Hematopoietic multipotent progenitor cell treated with erythropoietin and hydrocortisone succinate and interleukin-3 and kit ligand, for 17 days (in vitro differentiated cells): ENCODE results near the gene LATS2.
"Not testable (repeated sequence)": the region's sequence is repeated elsewhere in the genome, so short reads cannot be mapped to it uniquely, and the experiment has no call there.

Experiments used
- DNase-seq: peaks from one replicate; pipeline ENCODE4 v3.0.0-alpha.2; 2015; ENCODE audit warnings: low spot score

The LATS2 gene

DNA sequence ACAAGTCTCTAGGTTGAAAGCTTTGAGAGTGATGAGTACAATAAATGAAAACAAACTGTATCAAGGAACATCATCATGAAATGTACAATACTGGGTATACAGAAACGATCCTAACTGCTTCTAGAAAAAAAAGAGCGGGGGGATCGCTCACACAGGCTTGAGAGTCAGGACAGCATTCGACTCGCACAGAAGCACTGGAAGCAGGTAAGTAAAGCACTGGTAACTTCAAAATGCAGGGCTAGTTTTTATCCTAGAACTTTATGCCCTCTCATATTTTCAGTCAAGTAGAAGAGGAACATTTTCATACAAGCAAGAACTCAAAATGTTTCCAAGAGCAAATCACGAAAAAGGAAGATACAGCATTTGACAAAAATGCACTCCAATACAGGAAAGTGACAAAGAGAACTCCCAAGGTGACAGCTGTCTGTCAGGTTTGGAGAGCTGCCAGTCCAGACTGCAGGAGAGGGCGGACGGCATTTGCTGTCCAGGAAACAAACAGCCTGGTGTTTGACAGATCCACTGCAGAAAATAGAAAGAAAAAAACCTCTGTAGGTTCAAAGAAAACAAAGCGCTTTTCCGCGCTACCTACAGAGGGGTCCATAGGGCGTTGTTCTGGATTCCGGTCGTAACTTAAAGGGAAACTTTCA, 100.6 kb downstream of the LATS2 start:
- DNase-seq, result no peak

DNA sequence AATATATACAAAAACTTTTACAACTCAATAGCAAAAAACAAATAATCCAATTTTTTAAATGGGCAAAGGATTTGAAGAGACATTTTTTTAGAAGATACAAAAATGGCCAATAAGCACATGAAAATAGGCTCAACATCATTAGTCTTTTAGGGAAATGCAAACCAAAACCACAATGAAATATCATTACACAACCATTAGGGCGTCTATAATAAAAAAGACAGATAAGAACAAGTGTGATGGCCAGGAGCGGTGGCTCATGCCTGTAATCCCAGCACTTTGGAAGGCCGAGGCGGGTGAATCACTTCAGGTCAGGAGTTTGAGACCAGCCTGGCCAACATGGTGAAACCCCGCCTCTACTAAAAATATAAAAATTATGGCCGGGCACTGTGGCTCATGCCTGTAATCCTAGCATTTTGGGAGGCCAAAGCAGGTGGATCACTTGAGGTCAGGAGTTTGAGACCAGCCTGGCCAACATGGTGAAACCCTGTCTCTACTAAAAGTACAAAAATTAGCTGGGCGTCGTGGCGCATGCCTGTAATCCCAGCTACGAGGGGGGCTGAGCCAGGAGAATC, 104.3 kb downstream of the LATS2 start:
- DNase-seq, result not testable (repeated sequence)

DNA sequence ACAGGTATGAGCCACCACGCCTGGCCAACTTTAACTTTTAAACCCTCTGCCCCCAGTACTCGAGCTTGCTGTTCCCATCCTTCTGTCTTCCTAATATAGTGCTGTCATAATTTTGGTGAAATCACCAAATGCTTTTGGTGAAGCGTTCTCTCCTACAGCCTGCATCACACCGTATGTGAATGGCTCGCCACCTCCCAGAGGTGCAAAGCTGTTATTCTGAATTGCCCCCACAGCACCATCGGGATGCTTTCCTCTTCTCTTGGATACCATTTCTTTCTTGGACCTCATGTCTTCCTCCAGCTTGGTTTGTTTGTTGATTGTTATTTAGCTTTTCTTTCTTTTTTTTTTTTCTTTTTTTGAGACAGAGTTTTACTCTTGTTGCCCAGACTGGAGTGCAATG, 105.9 kb downstream of the LATS2 start:
- DNase-seq, result no peak

DNA sequence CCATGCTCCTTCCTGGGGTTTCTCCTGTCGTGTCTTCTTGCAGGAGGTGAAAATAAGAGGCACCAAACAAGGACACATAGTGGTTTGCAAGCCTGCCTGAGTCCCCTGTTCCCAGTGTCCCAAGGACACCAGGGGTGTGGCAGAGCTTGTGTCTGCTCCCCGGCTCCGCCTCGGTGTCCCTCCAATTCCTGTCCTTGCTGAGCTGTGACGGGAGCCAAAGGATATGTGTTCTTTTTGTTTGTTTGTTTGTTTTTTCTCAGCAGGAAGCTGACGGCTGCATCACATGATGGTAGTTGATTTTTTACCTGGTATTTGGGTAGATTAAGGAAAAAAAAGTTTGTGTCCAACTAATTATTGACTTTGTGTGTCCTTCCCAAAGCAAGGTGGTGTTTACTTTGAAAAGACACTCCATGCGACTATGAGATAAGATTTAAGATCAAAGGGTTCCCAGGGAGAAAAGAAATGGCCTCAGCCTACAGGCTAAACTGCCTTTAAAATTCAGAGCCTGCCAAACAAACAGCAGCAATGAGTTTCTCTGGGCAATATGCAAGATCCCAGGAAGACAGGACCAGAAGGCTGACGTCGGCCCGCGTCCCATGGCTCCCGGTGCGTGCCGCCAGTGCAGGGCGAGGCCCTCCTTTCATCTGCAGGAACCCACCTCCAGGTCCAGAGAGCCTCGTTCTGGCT, 108.0 kb downstream of the LATS2 start:
- no peak for DNase-seq

DNA sequence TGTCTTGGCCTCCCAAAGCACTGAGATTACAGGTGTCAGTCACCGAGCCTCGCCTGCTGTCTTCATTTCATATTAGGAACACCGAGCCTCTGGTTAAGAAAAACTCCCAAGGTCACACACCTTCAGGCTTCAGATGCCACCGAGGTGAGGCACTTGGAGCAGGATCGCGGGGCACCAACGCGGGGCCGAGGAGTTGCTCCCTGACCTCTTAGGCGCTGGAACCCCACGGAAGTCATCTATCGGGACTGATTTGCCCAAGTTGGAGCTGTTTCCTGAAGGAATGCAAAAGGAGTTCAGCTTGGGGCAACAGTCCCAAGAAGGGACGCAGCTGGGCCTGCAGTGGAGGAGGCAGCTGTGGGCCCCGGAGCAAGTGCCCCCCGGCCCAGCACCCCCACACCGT, 108.5 kb downstream of the LATS2 start:
- DNase-seq, result no peak

DNA sequence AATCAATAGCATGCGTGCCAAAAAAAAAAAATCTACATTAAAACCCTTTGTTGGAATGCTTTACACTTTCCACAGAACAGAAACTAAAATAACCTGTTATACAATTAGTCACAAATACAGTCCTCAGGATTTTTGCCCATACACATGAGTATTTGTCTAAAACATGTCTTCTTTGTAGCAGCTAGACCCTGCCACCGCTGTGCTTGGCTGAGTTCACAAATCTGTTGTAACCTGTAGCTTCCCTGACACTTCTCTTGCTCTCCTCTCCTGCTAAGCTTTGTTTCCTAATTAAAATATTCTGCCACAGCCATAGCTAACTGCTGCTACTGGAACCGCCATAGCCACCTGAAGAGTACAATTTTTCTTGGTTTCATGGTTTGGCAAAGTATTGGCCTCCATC, 113.4 kb downstream of the LATS2 start:
- DNase-seq, result not testable (repeated sequence)

DNA sequence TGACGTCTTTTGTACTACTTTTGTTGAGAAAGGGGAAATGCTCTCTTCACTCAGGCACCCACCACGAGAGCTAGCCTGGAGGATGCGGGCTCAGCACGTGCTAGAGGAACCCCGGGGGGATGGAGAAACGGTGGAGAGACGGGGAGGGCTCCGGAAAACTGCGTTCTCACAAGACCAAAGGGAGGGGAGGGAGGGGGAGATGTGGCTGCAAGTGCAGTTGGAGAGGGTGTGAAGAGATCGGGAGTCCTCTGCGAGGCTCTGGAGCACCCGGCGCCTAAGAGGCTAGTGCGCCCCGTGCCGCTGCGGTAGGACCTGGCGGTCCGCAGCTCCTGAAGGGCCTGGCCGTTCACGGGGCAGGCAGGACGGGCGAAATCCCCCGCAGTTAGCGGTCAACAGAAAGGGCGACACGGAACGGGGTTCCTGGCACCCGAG, 115.4 kb downstream of the LATS2 start:
- no peak for DNase-seq

DNA sequence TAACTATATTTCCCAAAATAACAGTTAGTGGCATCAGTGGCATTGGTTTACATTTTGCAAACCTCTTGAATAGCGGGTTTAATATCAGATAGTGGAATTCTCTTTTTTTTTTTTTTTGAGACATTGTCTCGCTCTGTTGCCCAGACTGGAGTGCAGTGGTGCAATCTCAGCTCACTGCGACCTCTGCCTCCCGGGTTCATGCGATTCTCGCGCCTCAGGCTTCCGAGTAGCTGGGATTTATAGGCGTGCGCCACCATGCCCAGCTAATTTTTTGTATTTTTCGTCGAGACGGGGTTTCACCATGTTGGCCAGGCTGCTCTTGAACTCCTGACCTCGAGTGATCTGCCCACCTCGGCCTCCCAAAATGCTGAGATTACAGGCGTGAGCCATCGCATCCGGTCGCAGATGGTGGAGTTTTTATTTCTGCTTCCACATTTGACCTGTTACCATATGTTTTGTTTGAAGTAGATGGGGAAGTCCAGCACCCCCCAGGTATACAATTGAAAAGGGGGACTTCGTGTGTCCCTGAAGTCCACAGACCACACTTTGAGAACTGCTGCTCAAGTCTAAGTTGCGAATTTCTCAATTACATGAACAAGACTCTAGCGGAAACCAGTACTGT, 118.3 kb downstream of the LATS2 start:
- DNase-seq, result no peak

DNA sequence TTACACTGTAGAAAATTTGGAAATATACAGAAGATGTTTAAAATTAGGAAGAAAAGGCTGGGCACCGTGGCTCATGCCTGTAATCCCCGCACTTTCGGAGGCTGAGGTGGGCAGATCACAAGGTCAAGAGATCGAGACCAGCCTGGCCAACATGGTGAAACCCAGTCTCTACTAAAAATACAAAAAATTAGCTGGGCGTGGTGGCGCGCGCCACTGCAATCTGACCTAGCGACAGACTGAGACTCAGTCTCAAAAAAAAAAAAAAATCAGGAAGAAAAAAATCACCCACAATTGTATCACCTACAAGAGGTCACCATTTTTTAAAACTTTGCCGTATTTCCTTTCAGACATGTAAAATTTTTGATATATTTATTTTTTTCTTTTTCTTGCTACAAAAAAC, 120.9 kb downstream of the LATS2 start:
- not testable (repeated sequence) for DNase-seq

DNA sequence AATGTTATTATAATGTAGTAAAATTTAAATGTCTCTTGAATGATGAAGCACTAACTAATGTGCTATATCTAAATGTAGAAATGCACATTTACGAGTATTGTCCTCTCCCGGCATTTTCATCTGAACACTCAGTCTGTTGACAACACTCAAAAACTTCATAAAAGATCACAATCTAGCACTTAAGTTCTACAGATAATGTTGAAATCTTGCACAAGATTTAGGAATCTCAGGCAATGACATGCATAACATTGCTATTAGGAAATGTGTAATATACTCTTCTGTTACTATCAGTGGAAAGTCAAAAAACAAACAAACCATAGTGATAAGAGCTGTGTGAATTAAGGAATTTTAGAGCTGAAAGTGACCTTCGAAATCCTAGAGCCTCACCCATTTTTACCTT, 121.3 kb downstream of the LATS2 start:
- no peak for DNase-seq

DNA sequence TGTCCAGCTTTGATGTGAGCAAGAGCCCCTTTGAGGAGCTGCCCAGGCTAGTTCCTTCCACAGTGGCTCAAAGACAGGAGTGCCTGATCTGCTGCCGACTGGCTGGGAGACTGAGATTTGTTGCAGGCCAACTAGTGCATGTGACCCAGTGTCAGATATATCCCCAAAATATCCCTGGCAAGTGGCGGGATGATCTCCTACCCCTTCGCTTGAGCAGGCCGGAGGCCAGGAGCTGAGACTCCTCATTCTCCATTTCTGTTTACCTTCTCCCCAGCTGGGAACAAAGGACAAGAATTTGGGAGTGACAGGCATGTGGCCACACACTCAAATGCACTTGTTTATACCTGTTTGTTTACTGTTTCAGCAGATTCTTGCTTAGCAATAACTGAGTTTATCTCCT, 121.7 kb downstream of the LATS2 start:
- no peak for DNase-seq

DNA sequence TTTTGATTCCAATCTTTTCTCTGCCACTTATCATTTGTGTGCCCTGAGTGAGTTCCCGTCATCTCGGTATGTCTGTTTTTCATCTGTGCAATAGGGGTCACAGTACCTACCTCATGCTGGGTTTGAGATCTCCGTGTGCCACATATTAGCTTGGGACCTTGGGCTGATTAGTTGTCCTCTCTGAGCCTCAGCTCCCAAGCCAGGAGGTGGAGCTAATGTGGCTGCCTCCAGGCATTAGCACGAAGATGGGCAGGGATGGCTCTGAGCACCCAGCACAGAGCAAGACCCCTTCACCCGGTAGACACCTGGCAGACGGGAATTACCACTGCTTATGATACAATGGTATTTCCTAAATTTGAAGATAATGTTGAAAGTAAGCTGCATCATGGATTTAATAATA, 123.1 kb downstream of the LATS2 start:
- no peak for DNase-seq

DNA sequence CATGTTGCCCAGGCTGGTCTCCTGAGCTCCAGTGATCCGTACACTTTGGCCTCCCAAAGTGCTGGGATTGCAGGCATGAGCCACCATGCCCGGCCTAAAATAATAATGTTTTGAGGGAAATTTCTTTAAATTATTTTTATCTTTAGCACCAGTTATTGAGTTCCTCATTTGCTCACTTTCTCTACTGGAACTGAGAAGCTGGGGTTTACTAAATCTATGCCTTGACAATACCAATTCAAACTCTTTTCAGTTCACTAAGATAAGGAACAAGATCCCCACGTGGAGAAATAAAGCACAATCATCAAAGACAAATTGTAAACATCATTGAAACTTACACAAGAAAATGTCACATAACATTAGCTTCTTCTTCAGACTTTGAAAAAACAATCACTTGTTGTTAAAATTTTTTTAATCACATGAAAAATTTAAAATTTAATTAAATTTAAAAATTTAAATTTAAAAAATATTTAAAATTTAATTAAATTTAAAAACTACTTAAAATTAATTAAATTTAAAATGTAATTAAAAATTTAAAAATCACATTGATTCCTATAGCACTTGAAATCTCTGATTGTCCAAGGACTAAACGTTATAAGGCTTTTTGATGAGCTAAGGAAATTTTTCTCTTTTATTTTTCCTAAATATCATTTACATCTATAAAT, 133.7 kb downstream of the LATS2 start:
- no peak for DNase-seq

DNA sequence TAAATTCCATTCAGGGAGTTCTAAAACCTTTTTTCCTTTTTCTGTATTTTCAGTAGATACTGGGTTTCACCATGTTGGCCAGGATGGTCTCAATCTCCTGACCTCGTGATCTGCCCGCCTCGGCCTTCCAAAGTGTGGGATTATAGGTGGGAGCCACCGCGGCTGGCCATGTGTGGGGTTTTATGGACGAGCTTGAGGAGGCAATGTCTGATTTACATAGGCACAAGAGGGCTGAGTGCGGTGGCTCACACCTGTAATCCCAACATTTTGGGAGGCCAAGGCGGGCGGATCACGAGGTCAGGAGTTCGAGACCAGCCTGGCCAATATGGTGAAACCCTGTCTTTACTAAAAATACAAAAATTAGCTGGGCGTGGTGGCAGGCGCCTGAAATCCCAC, 136.0 kb downstream of the LATS2 start:
- not testable (repeated sequence) for DNase-seq

DNA sequence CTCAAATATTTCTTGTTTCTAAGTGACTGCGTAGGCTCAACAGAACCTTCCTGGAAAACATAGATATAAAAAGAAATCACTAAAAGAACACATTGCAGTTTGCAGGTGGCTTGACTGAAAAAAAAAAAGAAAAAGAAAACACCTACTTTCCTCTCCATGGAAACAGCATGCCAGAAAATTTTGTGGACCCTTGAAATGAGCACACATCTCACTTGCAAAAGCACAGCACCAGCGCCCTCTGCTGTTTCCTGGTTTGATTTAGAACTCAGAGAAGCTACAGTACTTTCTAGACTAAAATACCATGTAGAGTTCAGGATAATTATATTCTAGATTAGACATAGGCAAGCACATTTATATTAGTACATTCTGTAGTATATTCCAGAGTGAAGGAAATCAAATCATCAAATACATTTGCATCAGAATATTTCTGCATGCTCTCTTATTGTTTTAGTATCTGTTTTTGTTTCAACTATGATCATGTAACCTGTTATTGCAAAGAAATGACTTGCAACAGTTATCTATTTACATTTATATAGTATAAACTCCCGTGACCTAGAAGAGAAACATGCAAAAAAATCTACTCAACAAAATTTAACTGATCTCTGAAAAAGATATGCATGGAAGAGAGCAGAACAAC, 136.5 kb downstream of the LATS2 start:
- DNase-seq, result peak; percentile 70

DNA sequence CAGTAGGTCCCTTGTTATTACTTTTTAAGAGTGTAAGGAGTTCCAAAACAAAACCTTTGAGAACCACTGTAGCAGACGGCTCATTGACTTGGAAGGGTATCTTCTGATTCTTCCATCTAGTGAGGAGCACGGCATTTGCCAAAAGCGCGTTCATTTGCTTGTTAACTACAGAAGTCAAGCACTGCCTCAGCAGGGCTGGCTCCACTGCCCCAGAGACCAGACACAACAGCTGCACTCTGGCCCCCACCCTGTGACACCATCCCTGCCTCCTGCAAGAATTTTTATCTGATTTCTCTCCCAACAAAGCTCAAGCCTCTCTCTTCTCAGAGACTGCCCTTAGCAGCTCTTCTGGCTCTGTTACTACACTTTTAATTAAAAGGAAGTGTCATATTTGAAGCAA, 138.1 kb downstream of the LATS2 start:
- DNase-seq, result no peak
